Stimulated activated CD4-positive, alpha-beta T cell treated with anti-CD3 and anti-CD28 coated beads, TNF-alpha, amount 100 ng/mL, for 1 hour (primary cell): Measurements from ENCODE around the gene EIF4G1.

Experiments
- DNase-seq, 3 donors: peaks; one replicate each; pipeline ENCODE4 v3.0.0-alpha.2; 2020; ENCODE audit warnings: low read depth in 3 of 3, low spot score in 1 of 3

Gene EIF4G1

DNA sequence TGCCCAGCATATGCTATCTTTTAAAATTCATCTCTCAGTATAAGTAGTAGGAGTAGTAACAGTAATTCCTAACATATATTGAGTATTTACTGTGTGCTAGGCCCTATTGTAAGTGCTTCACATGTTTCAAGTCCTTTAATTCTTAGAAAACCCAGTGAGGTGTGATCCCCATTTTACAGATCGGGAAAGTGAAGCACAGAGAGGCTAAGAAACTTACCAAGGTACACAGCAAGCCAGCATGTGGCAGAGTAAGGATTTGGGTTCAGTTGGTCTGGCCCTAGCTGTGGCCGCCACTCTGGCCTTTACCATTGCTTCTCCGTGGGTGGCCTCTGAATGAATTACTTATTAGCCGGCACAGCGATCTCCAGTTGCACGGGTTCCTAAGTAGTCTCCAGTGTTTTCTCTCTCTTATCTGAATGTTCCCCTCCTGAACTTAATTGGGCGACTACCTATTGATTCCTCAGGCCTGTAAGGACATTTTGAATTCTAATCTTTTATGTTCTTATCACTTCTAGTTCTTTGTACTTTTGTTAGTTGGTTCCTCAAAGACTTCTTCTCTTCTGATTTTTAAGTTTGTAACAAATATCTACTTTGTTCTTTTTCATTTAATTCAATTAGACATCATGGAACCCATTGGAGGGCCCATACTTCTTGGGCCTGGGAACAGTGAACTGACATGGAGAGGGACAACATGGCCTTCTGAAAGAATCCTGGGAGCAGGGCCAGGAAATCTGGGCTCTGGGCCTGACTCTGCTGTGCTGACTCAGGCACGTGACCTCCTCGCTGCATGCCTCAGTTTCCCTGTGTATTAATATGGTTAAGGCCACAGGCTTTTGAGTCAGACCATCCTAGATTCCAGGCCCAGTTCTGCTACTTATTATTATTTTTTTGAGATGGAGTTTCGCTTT lies 35.4 kb downstream of the EIF4G1 start:
- DNase-seq: no peak

- no peak for DNase-seq
These were observed 36.2 kb downstream of the EIF4G1 start for GRCh38 chr3:184350618-184351017.

- DNase-seq: no peak
These were observed 37.2 kb downstream of the EIF4G1 start for GRCh38 chr3:184351511-184352148.

- no peak for DNase-seq
These were observed 37.9 kb downstream of the EIF4G1 start for GRCh38 chr3:184352149-184352785.

GRCh38 chr3:184352897-184353545 lies 38.6 kb downstream of the EIF4G1 start:
- no peak for DNase-seq

DNA sequence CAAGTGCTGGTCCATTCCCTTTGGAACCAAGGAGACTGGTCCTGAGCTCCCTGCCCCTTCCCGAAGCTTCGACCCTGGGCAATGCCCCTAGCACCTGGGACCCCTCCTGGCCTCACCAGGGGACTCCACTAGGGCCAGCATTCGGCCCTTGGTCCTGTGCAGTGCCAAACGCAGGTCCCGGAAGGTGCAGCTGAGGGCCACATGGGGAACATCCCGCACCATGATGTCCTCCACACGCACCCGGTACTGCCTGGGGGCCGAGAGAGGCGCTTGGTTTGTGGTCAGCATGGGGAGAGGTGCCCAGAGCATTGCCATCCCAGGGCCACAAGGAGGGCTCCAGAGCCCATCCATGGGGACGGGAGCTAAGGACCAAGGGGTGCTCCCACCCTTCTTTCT lies 39.1 kb downstream of the EIF4G1 start:
- no peak for DNase-seq

DNA sequence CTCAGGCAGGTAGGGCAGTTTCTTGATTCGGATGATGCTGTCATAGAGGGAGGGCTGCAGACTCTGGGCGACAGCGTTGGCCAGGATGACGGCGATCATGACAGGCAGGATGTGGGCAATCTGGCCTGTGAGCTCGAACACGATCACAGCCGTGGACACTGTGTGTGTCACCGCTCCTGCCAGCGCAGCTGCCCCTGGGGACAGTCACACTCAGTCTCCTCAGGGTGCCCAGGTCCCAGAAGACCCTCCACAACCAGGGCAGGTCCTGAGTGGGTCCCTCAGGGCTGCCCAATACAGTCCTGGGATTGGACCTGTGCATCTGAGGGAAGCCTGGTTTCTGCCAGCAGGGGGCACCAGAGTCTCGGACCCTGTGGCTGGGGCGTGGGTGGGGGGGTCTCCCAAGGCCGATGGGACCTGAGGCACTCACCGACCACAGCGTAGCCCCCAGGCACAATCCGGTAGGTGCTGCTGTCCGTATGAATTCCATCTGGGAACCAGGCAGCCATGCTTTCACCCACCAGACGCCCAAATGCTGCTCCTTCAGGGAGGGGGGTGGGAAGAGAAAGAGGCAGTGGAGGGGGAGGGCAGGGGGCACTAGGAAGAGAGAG lies 39.8 kb downstream of the EIF4G1 start:
- peak in 1 of 3 donors; percentile 59 for DNase-seq

- no peak for DNase-seq
These were observed 40.3 kb downstream of the EIF4G1 start for GRCh38 chr3:184354754-184355153.

DNA sequence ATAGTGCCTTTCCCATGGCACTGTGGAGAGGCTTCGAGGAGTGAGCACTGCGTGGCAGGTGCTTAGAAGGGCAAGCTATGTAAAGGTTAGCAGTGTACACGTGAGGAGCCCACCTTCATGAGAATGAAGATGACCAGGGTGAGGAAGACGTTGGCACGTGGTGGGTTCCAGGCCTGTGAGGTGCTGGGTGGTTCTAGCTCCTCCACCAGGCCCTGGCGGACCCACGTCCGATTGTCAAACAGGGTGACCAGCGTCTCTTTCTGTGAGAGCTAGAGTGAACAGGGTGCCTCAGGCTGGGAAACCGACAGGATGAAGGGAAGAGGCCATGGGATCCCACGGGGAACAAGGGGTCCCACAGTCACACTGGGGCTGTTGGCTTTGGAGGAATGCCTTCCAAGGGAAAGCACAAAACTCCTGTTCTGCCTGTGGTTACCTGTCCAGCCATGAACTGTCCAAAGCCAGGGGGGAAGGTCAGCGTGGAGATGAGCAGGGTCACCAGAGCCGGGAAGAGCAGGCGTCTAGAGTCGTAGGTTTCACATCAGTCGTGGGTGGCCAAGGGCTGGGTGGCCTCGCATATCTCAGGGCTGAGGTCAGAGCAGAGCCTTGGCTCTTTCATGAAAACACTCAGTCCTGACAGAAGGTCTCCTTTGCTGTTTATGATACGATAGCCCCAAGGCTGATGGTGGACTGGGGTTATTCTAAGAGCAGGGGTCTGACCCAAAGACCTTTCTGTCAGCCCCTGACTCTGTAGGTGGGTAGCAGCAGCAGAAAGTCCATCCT lies 41.0 kb downstream of the EIF4G1 start:
- no peak for DNase-seq

DNA sequence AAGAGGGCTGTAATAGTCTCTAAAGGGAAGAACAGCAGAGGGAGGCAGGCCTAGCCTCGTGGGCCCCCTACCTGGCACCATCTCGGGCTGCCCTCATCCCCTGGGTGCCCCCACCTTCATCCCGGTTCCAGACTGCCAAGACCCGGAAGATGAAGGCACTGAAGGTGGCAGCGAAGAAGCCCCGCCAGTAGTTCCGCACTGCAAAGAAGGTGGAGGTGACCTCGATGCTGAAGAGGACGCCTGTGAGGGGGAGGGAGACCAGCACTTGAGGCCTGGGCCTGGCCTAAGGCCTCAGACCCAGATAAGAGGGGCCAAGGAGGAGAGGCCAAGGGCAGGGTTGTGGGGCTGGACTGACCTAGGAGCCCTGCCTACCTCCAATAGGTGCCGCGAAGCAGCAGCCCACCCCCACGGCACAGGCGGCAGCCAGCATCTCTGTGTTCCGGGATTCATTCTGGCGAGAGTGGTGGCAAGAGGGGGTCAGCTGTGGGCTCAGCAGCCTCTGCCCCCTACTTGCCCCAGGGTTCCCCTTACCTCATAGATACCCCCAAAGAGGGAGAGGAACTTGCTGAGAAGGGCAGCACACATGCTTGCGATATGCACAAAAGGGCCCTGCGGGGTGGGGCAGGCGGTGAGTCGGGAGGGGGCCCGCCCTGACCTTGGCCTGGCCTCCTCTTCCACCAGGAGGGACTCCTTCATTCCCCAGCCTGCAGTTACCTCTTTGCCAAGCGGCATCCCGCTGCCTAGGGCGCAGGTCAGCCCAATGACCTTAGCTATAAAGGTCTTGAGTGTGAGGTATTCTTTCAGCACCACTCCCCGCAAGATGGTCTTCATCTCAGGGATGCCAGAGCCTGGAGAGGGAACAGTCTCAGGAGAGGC lies 43.1 kb downstream of the EIF4G1 start:
- DNase-seq: no peak

GRCh38 chr3:184358124-184358767 lies 43.8 kb downstream of the EIF4G1 start:
- DNase-seq: no peak

GRCh38 chr3:184358921-184359350 lies 44.5 kb downstream of the EIF4G1 start:
- DNase-seq: no peak

- no peak for DNase-seq
These were observed 45.2 kb downstream of the EIF4G1 start for GRCh38 chr3:184359610-184360009.

- no peak for DNase-seq
These were observed 45.9 kb downstream of the EIF4G1 start for GRCh38 chr3:184360070-184360928.

GRCh38 chr3:184360929-184361531 lies 46.6 kb downstream of the EIF4G1 start:
- no peak for DNase-seq

DNA sequence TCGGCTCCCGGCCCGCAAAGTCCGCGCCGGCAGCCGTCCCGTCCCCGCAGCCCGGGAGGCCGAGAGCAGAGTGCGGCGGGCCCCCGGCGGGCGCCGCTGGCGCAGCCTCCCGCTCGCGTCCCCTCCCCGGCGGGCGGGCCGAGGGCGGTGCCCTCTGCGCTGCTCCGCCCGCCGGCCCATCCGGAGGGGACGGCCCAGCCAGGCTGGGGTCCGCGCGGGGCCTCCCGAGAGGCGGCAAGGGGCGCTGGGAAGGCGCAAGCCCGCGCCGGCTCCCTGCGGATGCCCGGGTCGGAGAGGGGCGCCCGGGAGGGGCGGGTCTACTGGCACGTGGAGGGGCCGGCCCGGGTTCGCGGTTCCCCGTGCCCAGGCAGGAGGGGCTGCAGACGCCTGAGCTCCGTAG lies 47.1 kb downstream of the EIF4G1 start, which contains the start of the genes CLCN2 and POLR2H:
Gene CLCN2 (minus strand): TSS at position 74 of the 400 bp plus-strand sequence. CDS start 126 bp downstream, outside the sequence.
Gene POLR2H (plus strand): TSS at position 179 of the 400 bp plus-strand sequence. CDS start 1,783 bp downstream, outside the sequence.
- DNase-seq: peak in 1 of 3 donors; percentile 34
